ENCODE data around the gene ZYG11A. TPM values are rescaled to one million over a fixed set of nuclear protein-coding genes. Genes with fewer than 3 reads are reported as not detected.

The ZYG11A gene
- polyA plus RNA-seq, 1 donor: 0.32 TPM

GRCh38 chr1:52876843-52877242 is 34.3 kb downstream of the ZYG11A start:
- no peak for DNase-seq

- no peak for DNase-seq
Measured at GRCh38 chr1:52877554-52877953, 35.0 kb downstream of the ZYG11A start.

GRCh38 chr1:52880206-52880605 is 37.6 kb downstream of the ZYG11A start:
- no peak for DNase-seq

- DNase-seq: no peak
Measured at GRCh38 chr1:52887483-52887882, 44.9 kb downstream of the ZYG11A start.

- no peak for DNase-seq
Measured at GRCh38 chr1:52892424-52893215, 50.1 kb downstream of the ZYG11A start.

GRCh38 chr1:52899445-52899894 is 56.9 kb downstream of the ZYG11A start:
- peak; percentile 30 for DNase-seq

- DNase-seq: no peak
Measured at GRCh38 chr1:52900402-52900801, 57.8 kb downstream of the ZYG11A start.

- DNase-seq: no peak
Measured at GRCh38 chr1:52901384-52901783, 58.8 kb downstream of the ZYG11A start.

- no peak for DNase-seq
Measured at GRCh38 chr1:52904208-52904926, 61.8 kb downstream of the ZYG11A start.

- no peak for DNase-seq
Measured at GRCh38 chr1:52904927-52905698, 62.6 kb downstream of the ZYG11A start.

- DNase-seq: no peak
Measured at GRCh38 chr1:52906135-52906603, 63.6 kb downstream of the ZYG11A start.

- no peak for DNase-seq
Measured at GRCh38 chr1:52907068-52907811, 64.7 kb downstream of the ZYG11A start.

GRCh38 chr1:52907812-52908153 is 65.2 kb downstream of the ZYG11A start:
- DNase-seq: no peak

- no peak for DNase-seq
Measured at GRCh38 chr1:52911541-52911940, 69.0 kb downstream of the ZYG11A start.

- no peak for DNase-seq
Measured at GRCh38 chr1:52913014-52913413, 70.5 kb downstream of the ZYG11A start.

- DNase-seq: no peak
Measured at GRCh38 chr1:52913537-52913936, 71.0 kb downstream of the ZYG11A start.

GRCh38 chr1:52914463-52914862 is 71.9 kb downstream of the ZYG11A start:
- DNase-seq: no peak

GRCh38 chr1:52915211-52915854 is 72.8 kb downstream of the ZYG11A start:
- no peak for DNase-seq

- DNase-seq: no peak
Measured at GRCh38 chr1:52915855-52916220, 73.3 kb downstream of the ZYG11A start.

- no peak for DNase-seq
Measured at GRCh38 chr1:52916241-52916975, 73.8 kb downstream of the ZYG11A start.

- DNase-seq: peak; percentile 73
Measured at GRCh38 chr1:52917156-52917555, 74.6 kb downstream of the ZYG11A start.

All from left kidney (tissue), 2 donors.